NCI-H2227 (cell line): ENCODE measurements around the gene MYO7A.

Experiments used
- DNase-seq: peaks from one replicate; lab custom pipeline; 2025; ENCODE audit not compliant: unreplicated experiment; lab: John Stamatoyannopoulos, UW

The MYO7A gene

GRCh38 chr11:77144196-77144856, 16.3 kb downstream of the MYO7A start:
- no peak for DNase-seq

GRCh38 chr11:77144857-77145428, 16.9 kb downstream of the MYO7A start:
- no peak for DNase-seq

GRCh38 chr11:77146261-77147035, 18.4 kb downstream of the MYO7A start:
- no peak for DNase-seq

GRCh38 chr11:77147036-77147315, 18.9 kb downstream of the MYO7A start:
- DNase-seq, result no peak

GRCh38 chr11:77147668-77148321, 19.7 kb downstream of the MYO7A start:
- peak; percentile 24 for DNase-seq

- no peak for DNase-seq
Measured at GRCh38 chr11:77148963-77149715, 21.1 kb downstream of the MYO7A start.

- no peak for DNase-seq
Measured at GRCh38 chr11:77149716-77150392, 21.8 kb downstream of the MYO7A start.

GRCh38 chr11:77150836-77151235, 22.8 kb downstream of the MYO7A start:
- no peak for DNase-seq

GRCh38 chr11:77151804-77152509, 23.9 kb downstream of the MYO7A start:
- DNase-seq, result no peak

GRCh38 chr11:77152846-77153245, 24.8 kb downstream of the MYO7A start:
- no peak for DNase-seq

- no peak for DNase-seq
Measured at GRCh38 chr11:77153276-77154185, 25.5 kb downstream of the MYO7A start.

GRCh38 chr11:77154381-77155081, 26.5 kb downstream of the MYO7A start:
- DNase-seq, result no peak

GRCh38 chr11:77155082-77155475, 27.0 kb downstream of the MYO7A start:
- no peak for DNase-seq

GRCh38 chr11:77155556-77156130, 27.6 kb downstream of the MYO7A start:
- no peak for DNase-seq

GRCh38 chr11:77156396-77157195, 28.6 kb downstream of the MYO7A start:
- DNase-seq, result no peak

GRCh38 chr11:77158041-77158695, 30.1 kb downstream of the MYO7A start:
- DNase-seq, result no peak
